Occipital lobe (tissue), 2 donors: ENCODE results near the gene C1RL. TPM values are rescaled to one million over a fixed set of nuclear protein-coding genes. Genes with fewer than 3 reads are reported as not detected.

ENCODE experiments used
- DNase-seq: peaks from one replicate; lab custom pipeline; 2025; lab: John Stamatoyannopoulos, UW
- total RNA-seq: library from RNA; depleted of rRNA; stranded (reverse); fragments of >200 nt; gene quantifications from one replicate; pipeline ENCODE4 v1.2.3, GENCODE V29; 2014

Gene C1RL
- total RNA-seq, 1 donor from 2014 or later: 3.4 TPM

- DNase-seq: no peak
Measured at GRCh38 chr12:7136676-7137075, 27.7 kb upstream of the C1RL start.

DNA sequence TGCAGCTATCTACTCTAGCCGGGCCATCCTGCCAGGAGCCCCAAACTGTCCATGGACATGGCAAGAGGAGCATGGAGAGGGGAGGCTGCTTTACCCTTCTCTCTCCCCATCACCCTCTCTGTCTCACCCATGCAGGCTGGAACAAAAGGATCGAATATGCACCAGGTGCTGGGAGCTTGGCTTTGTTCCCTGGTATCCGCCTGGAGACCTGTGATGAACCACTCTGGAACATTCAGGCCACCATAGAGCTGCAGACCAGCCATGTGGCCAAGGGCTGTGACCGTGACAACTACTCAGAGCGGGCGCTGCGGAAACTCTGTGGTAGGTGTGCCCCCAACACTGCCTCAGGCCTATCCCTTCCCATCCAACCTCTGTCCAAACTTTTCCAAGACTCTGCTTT lies 27.1 kb upstream of the C1RL start:
- no peak for DNase-seq

DNA sequence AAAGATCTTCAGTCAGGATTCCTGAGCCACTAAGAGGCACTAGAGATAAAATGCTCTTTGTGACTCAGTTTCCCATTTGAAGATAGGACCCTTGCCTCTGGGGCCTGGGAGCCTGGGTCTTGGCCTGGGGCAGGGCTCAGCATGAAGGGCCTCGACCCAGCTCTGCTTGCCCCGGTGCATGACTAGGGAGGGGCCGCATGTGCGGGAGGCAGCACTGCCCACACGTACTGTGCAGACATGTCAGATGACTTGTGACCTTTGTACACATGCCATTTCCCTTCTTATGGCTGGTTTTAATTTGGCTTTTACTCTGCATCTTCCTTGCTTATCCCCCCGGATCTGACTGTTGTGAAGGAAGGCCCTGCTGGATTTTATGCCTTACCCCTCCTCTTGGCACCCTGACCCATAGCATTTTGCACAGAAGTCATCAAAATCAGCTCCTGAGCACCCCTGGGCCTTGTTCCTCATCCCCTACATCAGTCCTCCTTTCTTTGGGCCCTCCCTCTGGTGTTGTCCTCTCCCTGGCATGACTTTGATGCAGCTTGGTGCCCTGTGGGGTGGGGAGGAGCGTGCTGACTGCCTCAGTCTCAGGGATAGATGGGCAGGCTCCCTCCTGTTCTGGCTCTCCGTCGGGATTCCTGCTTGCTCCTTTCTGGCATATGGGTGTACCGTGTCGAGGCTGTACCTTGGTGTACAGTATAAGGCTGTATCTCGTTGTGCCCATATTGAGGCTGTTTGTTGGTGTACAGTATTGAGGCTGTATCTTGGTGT lies 25.6 kb upstream of the C1RL start:
- no peak for DNase-seq

DNA sequence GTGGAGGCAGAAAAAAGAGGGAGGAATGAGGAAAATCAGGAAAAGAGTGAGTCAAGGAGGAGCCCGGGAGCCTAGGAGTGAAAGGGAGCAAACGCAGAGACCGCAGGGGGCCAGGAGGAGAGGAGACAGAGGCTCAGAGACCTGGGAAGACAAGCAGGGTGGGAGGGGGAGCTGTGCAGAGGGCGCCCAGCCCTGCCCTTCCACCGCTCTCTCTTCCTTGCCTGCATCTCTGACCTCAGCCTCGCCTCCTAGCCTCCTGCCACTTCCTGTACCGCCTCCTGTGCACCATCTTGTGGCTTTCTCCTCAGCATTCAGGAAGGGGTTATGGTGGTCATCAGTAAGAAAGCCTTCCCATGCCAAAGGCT lies 22.5 kb upstream of the C1RL start:
- no peak for DNase-seq

- DNase-seq: no peak
Measured at GRCh38 chr12:7130701-7131501, 21.9 kb upstream of the C1RL start.

GRCh38 chr12:7129872-7130691 lies 21.1 kb upstream of the C1RL start, which contains the start of gene CLSTN3:
TSS of gene CLSTN3 (plus strand) at chr12:7130371. CDS start at chr12:7130649, 278 bp downstream.
- DNase-seq: peak; percentile 85

DNA sequence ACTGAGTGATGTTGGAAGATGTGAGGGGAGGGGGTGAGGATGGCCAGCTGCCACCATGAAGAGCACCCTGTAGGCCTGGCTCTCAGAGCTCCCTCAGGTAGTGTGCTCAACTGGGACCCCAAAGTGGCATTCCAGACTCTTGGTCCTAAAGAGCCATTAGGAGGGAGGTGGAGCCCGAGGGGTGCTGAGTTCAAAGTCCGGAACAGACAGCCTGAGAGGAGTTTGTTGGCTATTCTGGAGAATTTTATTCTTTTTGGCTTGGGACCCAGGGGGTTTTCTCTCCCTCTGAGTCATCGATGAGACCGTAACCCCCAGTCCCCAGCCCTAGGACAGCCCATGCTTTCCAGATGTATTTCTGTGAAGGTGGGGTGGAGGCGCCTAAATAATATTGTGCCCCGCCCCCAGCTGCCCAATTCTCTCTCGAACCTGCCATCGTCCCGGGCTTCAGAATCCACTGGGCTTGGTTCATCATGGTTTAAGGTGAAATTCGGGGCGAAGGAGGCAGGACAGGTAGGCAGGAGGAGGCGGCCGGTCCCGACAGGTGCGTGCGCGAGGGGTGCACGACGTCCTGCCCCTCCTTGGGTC lies 20.4 kb upstream of the C1RL start:
- DNase-seq: no peak

DNA sequence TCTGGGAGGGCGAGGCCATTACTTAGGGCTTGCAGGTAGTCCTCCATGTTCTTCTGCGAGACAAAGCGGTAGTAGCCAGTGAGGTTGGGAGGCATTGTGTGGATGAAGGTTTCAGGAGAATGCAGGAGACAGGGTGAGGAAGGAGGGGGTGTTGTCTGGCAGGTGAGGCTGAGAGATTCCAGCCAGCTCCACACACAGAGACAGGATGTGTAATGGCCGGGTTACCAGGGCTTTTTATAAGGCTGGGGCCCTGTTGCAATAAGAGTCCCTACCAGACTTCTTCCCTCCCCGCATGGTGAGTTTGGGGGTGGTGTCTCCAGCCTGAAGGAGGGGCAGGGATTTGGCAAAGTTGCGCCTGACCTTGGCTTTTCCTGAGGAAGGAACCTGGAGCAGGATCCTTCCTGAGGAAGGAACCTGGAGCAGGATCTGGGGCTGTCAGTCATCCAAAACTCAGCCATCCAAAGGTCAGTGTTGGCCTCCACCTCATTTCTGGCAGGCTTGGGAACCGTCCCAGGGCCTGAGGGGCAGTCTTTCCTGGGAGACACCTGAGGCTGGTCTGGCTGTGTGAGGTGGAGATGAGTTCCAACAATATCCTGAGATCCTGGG lies 19.8 kb upstream of the C1RL start, which contains the start of gene RBP5:
Gene RBP5, minus strand, starts transcription at position 209 of the 606 bp plus-strand sequence. Its CDS starts 114 bp downstream, at position 95.
- no peak for DNase-seq

- no peak for DNase-seq
Measured at GRCh38 chr12:7127916-7128626, 19.1 kb upstream of the C1RL start.

DNA sequence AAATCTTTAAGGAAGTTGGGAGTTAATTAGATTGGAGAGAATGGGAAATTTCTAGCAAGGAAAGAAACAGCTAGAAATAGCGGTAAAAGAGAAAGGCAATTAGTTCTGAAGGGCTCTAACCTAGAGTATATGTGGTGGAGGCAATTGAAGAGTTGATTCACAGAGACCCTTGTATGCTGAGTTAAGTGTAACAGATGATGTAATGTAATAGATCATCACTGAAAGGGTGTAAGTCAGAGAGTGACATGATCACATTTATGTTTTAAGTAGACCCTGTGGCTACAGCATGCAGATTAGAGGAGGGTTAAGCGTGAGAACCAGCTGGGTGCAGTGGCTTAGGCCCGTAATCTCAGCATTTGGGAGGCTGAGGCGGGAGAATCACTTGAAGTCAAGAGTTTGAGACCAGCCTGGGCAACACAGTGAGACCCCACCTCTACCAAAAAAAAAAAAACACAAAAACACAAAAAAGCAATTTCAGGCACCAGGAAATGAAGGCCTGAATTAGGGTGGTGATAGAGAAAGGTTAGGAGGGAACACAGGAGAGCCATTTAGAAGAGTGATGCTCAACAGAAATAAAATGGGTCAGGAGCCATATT lies 16.7 kb upstream of the C1RL start:
- DNase-seq: no peak

DNA sequence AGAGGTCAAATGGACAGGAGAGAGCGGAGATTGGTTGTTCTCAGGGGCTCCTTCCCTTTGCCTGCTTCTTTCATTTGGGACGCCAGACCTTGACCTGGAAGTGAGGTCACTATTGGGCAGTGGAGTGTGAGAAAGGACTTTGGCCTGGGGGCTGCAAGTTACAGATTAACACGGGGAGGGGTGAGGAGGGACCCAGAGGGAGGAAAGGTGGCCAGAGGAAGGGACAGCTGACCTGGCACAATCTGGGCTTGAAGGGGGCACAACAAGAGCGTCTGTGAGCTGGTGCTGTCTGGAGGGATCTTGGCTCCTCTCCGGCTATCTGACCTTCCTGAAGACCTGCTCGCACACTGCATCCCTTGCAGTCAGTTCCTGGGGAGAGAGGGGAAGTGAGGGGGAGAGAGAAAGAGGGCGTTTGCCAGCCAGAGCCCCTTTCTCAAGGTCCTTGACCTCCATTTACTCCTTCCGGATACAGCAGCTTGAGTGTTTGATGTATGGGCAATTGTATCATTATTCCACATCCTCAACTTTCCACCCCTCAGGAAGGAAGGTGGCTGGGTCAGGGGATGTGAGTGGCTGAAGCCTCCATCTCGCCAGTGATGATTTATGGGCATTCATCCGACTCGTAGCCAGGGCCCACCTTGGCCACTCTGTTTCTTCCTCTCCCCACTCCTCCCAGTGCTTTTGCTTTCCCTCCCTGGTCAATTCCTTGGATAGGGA lies 14.9 kb upstream of the C1RL start:
- DNase-seq: no peak

- DNase-seq: no peak
Measured at GRCh38 chr12:7122811-7123769, 14.1 kb upstream of the C1RL start.

GRCh38 chr12:7121324-7121723 lies 12.3 kb upstream of the C1RL start:
- DNase-seq: no peak

DNA sequence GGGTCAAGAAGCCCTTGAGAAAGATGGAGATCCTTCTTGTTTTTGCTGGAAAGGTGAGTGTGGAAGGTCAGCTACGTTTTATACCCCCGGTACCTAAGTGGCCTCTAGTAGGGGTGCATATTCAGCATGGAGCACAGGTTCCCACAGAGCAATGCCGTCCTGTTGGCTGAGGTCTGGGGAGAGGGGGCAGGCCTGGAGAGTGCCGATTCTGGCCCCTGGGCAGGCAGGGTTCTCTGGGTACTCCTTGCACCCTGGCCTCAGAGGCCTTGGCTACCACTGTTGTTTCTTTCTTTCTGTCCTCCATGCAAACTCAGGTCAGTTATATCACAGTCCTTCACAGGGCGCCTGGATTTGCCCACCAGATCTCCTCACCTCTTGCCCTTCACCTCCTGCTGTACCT lies 11.2 kb upstream of the C1RL start:
- no peak for DNase-seq

DNA sequence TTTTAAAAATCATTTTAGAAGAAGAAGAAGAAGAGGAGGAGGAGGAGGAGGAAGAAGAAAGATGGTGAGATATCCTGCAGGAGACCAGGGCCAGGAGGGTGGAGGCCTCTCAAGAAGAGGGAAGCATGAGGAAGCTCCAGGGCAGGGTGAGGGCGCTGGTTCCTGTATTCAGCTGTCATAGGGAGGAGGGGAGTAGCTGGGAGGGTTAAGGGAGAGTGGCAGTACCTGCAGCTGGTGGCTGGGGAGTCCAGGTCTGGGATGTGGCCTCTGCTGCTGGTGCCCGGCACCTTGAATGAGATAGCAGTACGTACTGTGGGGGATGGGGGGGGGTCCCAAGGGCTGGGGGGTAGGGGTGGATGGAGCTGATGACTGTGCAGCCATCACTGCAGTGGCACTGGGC lies 9.9 kb upstream of the C1RL start:
- DNase-seq: no peak

DNA sequence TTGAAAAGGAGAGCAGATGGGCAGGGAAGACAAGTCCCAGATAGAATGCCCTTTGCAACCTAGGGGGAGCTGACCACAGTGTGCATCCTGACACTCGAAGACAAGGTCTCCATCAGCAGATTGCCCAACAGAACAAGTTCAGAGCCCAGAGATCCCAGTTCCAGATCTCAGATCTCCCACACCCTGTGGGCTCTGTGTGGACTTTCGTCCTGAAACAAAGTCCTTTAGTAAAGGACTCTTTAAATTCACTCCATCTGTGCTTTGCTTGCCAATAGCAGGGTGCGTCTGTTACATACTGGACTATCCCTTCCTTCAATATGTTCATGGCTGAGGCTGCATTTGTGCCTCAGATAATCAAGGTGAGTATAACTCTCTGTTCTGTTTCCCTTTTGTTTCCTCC lies 8.7 kb upstream of the C1RL start:
- no peak for DNase-seq

- no peak for DNase-seq
Measured at GRCh38 chr12:7116916-7117315, 7.9 kb upstream of the C1RL start.

DNA sequence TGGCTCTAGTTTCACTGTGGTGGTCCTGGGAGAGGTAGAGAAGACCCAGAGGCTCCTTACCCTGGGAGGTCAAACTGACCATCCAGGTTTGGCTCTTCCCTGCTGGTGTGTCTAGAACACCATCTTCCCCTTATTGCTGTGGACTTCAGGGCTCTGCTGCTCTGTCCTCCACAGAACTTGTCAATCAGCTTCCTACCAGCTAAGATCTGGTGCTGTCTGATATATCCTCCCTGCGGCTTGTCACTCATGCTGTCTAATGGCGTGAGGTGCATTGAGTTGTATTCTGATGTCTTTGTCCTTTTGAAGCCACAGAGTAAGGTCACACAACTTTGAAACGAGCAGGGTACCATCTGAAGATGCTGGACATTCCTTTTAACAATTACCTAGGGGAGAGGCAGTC lies 7.2 kb upstream of the C1RL start:
- no peak for DNase-seq
